Adipocyte (in vitro differentiated cells): ENCODE results near the gene SAMD4B.

Experiments used
- DNase-seq: peaks from one replicate; pipeline ENCODE4 v3.0.0-alpha.2; 2015; ENCODE audit warnings: low read depth
- H3K27me3 ChIP-seq: replicated peaks from 2 replicates; pipeline ENCODE4 v1.7.0; 2013; ENCODE audit warnings: mild to moderate bottlenecking, low read length, moderate library complexity; ENCODE audit not compliant: control insufficient read depth, insufficient read depth
- H3K36me3 ChIP-seq: 2 replicates; pipeline ENCODE4 v1.7.0; 2013; ENCODE audit warnings: low read length, mild to moderate bottlenecking, moderate library complexity; ENCODE audit not compliant: control insufficient read depth, insufficient read depth, severe bottlenecking
- H3K4me1 ChIP-seq: 2 replicates; pipeline ENCODE4 v1.7.0; 2013; ENCODE audit warnings: mild to moderate bottlenecking, low read length, moderate library complexity; ENCODE audit not compliant: control insufficient read depth, insufficient read depth
- H3K4me3 ChIP-seq: 2 replicates; pipeline ENCODE4 v1.7.0; 2013; ENCODE audit warnings: mild to moderate bottlenecking, low read length, moderate library complexity
- H3K9ac ChIP-seq: 2 replicates; pipeline ENCODE4 v1.7.0; 2013; ENCODE audit warnings: mild to moderate bottlenecking, low read length, moderate library complexity
- H3K9me3 ChIP-seq: 2 replicates; pipeline ENCODE4 v1.7.0; 2013; ENCODE audit warnings: mild to moderate bottlenecking, low read length, moderate library complexity; ENCODE audit not compliant: control insufficient read depth

SAMD4B gene

GRCh38 chr19:39356647-39357046, 14.4 kb downstream of the SAMD4B start:
- peaks cover 17% of the 10 kb centered on the region for H3K4me1 ChIP-seq
- H3K4me3 ChIP-seq: no peak overlapping the region
- H3K27me3 ChIP-seq: no peaks in the 10 kb centered on the region
- no peak for DNase-seq
- peaks cover 77% of the 10 kb centered on the region for H3K36me3 ChIP-seq
- no peaks in the 10 kb centered on the region for H3K9me3 ChIP-seq
- no peak overlapping the region for H3K9ac ChIP-seq

- Histone ChIP-seq H3K27me3 (no peaks in the 10 kb centered on the region), H3K9ac (peak overlapping the region; percentile 17), H3K9me3 (no peaks in the 10 kb centered on the region), H3K4me1 (peaks cover 22% of the 10 kb centered on the region), H3K36me3 (peaks cover 68% of the 10 kb centered on the region), H3K4me3 (no peak overlapping the region)
- no peak for DNase-seq
Measured at GRCh38 chr19:39359026-39359425, 16.8 kb downstream of the SAMD4B start.

GRCh38 chr19:39360599-39360998, 18.4 kb downstream of the SAMD4B start:
- peaks cover 29% of the 10 kb centered on the region for H3K4me1 ChIP-seq
- H3K9me3 ChIP-seq: no peaks in the 10 kb centered on the region
- H3K4me3 ChIP-seq: no peak overlapping the region
- H3K27me3 ChIP-seq: no peaks in the 10 kb centered on the region
- H3K36me3 ChIP-seq: peaks cover 56% of the 10 kb centered on the region
- no peak overlapping the region for H3K9ac ChIP-seq
- DNase-seq: no peak

- Histone ChIP-seq H3K36me3 (peaks cover 37% of the 10 kb centered on the region), H3K4me1 (peaks cover 29% of the 10 kb centered on the region), H3K9ac (peak overlapping the region; percentile 84), H3K4me3 (peak overlapping the region; percentile 36), H3K27me3 (no peaks in the 10 kb centered on the region), H3K9me3 (no peaks in the 10 kb centered on the region)
- DNase-seq: peak; percentile 65
Measured at GRCh38 chr19:39362682-39363657, 20.7 kb downstream of the SAMD4B start.

- H3K27me3 ChIP-seq: no peaks in the 10 kb centered on the region
- H3K4me3 ChIP-seq: no peak overlapping the region
- peak overlapping the region; percentile 84 for H3K9ac ChIP-seq
- H3K4me1 ChIP-seq: peaks cover 29% of the 10 kb centered on the region
- DNase-seq: peak; percentile 70
- H3K36me3 ChIP-seq: peaks cover 34% of the 10 kb centered on the region
- no peaks in the 10 kb centered on the region for H3K9me3 ChIP-seq
Measured at GRCh38 chr19:39363901-39364457, 21.8 kb downstream of the SAMD4B start.

- no peak for DNase-seq
- H3K4me3 ChIP-seq: no peak overlapping the region
- H3K36me3 ChIP-seq: peaks cover 36% of the 10 kb centered on the region
- peaks cover 29% of the 10 kb centered on the region for H3K4me1 ChIP-seq
- H3K27me3 ChIP-seq: no peaks in the 10 kb centered on the region
- H3K9ac ChIP-seq: no peak overlapping the region
- no peaks in the 10 kb centered on the region for H3K9me3 ChIP-seq
Measured at GRCh38 chr19:39365531-39365930, 23.3 kb downstream of the SAMD4B start.

- no peaks in the 10 kb centered on the region for H3K9me3 ChIP-seq
- H3K36me3 ChIP-seq: peaks cover 46% of the 10 kb centered on the region
- DNase-seq: no peak
- H3K4me1 ChIP-seq: peaks cover 23% of the 10 kb centered on the region
- no peaks in the 10 kb centered on the region for H3K27me3 ChIP-seq
- no peak overlapping the region for H3K9ac ChIP-seq
- H3K4me3 ChIP-seq: no peak overlapping the region
Measured at GRCh38 chr19:39369200-39369599, 27.0 kb downstream of the SAMD4B start.

- DNase-seq: no peak
- Histone ChIP-seq H3K27me3 (no peaks in the 10 kb centered on the region), H3K9me3 (no peaks in the 10 kb centered on the region), H3K36me3 (peaks cover 46% of the 10 kb centered on the region), H3K4me1 (peaks cover 18% of the 10 kb centered on the region), H3K4me3 (no peak overlapping the region), H3K9ac (no peak overlapping the region)
Measured at GRCh38 chr19:39370735-39371134, 28.5 kb downstream of the SAMD4B start.

- peak; percentile 92 for DNase-seq
- H3K4me3 ChIP-seq: peak overlapping the region; percentile 10
- H3K27me3 ChIP-seq: no peaks in the 10 kb centered on the region
- H3K36me3 ChIP-seq: peaks cover 58% of the 10 kb centered on the region
- H3K4me1 ChIP-seq: peaks cover 20% of the 10 kb centered on the region
- no peaks in the 10 kb centered on the region for H3K9me3 ChIP-seq
- H3K9ac ChIP-seq: peak overlapping the region; percentile 82
Measured at GRCh38 chr19:39372047-39372802, 30.0 kb downstream of the SAMD4B start.

- peak; percentile 34 for DNase-seq
- Histone ChIP-seq H3K9ac (peak overlapping the region; percentile 82), H3K4me3 (peak overlapping the region; percentile 2), H3K4me1 (peaks cover 20% of the 10 kb centered on the region), H3K27me3 (no peaks in the 10 kb centered on the region), H3K9me3 (no peaks in the 10 kb centered on the region), H3K36me3 (peaks cover 65% of the 10 kb centered on the region)
Measured at GRCh38 chr19:39372941-39373340, 30.7 kb downstream of the SAMD4B start.

GRCh38 chr19:39375929-39376328, 33.7 kb downstream of the SAMD4B start:
- H3K36me3 ChIP-seq: peaks cover 67% of the 10 kb centered on the region
- no peak for DNase-seq
- no peaks in the 10 kb centered on the region for H3K27me3 ChIP-seq
- no peaks in the 10 kb centered on the region for H3K9me3 ChIP-seq
- H3K4me1 ChIP-seq: peaks cover 27% of the 10 kb centered on the region
- peak overlapping the region; percentile 7 for H3K9ac ChIP-seq
- H3K4me3 ChIP-seq: no peak overlapping the region
